Fibroblast of villous mesenchyme (primary cell): ENCODE measurements around the gene FTO. TPM values are rescaled to one million over a fixed set of nuclear protein-coding genes. Genes with fewer than 3 reads are reported as not detected.

ENCODE experiments used
- DNase-seq: peaks from one replicate; pipeline ENCODE4 v3.0.0-alpha.2; 2010; ENCODE audit warnings: low read depth
- H3K4me3 ChIP-seq: 2 replicates; pipeline ENCODE4 v1.5.1; 2011; ENCODE audit warnings: low read depth, mild to moderate bottlenecking, low read length
- CTCF ChIP-seq: IDR thresholded peaks from 2 replicates; pipeline ENCODE4 v1.5.1; 2012; ENCODE audit warnings: low read depth, mild to moderate bottlenecking, low read length; ENCODE audit not compliant: insufficient read depth
- total RNA-seq: library from RNA; depleted of rRNA; stranded (reverse); fragments of >200 nt; gene quantifications from 2 replicates; pipeline ENCODE4 v1.2.3, GENCODE V29; 2012

FTO gene
- total RNA-seq, 1 donor = 157 TPM

GRCh38 chr16:53805113-53805512 lies 101.2 kb downstream of the FTO start:
- DNase-seq = peak; percentile 63
- H3K4me3 ChIP-seq = no peak overlapping the region
- no peak for TF ChIP-seq CTCF

GRCh38 chr16:53805752-53806151 lies 101.8 kb downstream of the FTO start:
- TF ChIP-seq CTCF = no peak
- H3K4me3 ChIP-seq = no peak overlapping the region
- no peak for DNase-seq

- H3K4me3 ChIP-seq = no peak overlapping the region
- TF ChIP-seq CTCF = no peak
- DNase-seq = peak; percentile 92
Observed at GRCh38 chr16:53809088-53809932, 105.4 kb downstream of the FTO start.

- TF ChIP-seq CTCF = no peak
- no peak for DNase-seq
- no peak overlapping the region for H3K4me3 ChIP-seq
Observed at GRCh38 chr16:53812914-53813313, 109.0 kb downstream of the FTO start.

- DNase-seq = no peak
- H3K4me3 ChIP-seq = no peak overlapping the region
- TF ChIP-seq CTCF = no peak
Observed at GRCh38 chr16:53814801-53815200, 110.8 kb downstream of the FTO start.

- no peak overlapping the region for H3K4me3 ChIP-seq
- TF ChIP-seq CTCF = no peak
- peak; percentile 56 for DNase-seq
Observed at GRCh38 chr16:53816211-53816836, 112.4 kb downstream of the FTO start.
